AG04449 (cell line): Measurements from ENCODE around the gene MTG2.

Experiments used
- CTCF ChIA-PET: fragments of 350-600 bp; formaldehyde crosslinking; extraction: SDS; loops from one replicate; lab custom pipeline; 2021; ENCODE audit warnings: antibody characterized with exemption; lab: Yijun Ruan, JAX
- POLR2A ChIA-PET: fragments of 400-600, 350-600 bp; formaldehyde crosslinking; extraction: SDS; loops from one replicate; lab custom pipeline; 2020; ENCODE audit warnings: antibody characterized with exemption, inconsistent platforms; lab: Yijun Ruan, JAX
- DNase-seq: peaks from one replicate; pipeline ENCODE4 v3.0.0-alpha.2; 2010; ENCODE audit warnings: low read depth, low spot score
- H3K4me3 ChIP-seq: 2 replicates; pipeline ENCODE4 v1.5.1; 2011; ENCODE audit warnings: low read depth, mild to moderate bottlenecking, control low read depth, low read length
- CTCF ChIP-seq: IDR thresholded peaks from one replicate; pipeline ENCODE4 v1.5.1; 2011; ENCODE audit warnings: mild to moderate bottlenecking, moderate library complexity, low read length, control low read depth, inconsistent platforms; ENCODE audit not compliant: insufficient read depth; ENCODE audit errors: missing control alignments

Gene MTG2

DNA sequence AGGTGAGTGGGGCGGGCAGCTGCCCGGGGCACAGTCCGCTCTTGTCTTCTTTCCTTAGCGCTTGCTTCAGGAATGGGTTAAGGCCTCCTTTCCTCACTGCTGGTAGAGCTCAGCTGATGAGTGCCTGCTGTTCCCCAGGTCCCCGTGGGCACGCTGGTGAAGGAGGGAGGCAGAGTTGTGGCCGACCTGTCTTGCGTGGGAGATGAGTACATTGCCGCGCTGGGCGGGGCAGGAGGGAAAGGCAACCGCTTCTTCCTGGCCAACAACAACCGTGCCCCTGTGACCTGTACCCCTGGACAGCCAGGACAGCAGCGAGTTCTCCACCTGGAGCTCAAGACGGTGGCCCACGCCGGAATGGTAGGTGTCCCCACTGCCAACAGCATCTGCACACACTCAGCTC lies 15.7 kb downstream of the MTG2 start:
- CTCF ChIA-PET = no interaction called here
- no peak for TF ChIP-seq CTCF
- no peak overlapping the region for H3K4me3 ChIP-seq
- DNase-seq = no peak
- POLR2A ChIA-PET = interaction anchor here (0.9 kb wide), 1 partner anchor 11 kb away, joined by 3 read pairs; no protein-coding TSS in a partner anchor

DNA sequence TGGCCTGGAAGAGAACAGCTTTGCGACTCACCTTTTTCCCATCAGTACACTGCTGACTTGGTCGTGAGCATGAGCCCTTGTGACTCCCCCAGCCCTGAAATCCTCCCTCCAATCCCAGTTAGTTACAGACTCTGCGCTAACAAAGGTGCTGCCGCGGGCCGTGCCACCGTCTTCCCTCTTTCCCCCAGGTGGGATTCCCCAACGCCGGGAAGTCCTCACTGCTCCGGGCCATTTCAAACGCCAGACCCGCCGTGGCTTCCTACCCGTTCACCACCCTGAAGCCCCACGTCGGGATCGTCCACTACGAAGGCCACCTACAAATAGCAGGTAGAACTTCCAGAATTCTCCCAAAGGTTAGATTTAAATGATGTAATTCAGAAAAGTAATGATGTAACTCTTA lies 16.1 kb downstream of the MTG2 start:
- no peak overlapping the region for H3K4me3 ChIP-seq
- DNase-seq = no peak
- no peak for TF ChIP-seq CTCF
- POLR2A ChIA-PET = no interaction called here
- CTCF ChIA-PET = no interaction called here

DNA sequence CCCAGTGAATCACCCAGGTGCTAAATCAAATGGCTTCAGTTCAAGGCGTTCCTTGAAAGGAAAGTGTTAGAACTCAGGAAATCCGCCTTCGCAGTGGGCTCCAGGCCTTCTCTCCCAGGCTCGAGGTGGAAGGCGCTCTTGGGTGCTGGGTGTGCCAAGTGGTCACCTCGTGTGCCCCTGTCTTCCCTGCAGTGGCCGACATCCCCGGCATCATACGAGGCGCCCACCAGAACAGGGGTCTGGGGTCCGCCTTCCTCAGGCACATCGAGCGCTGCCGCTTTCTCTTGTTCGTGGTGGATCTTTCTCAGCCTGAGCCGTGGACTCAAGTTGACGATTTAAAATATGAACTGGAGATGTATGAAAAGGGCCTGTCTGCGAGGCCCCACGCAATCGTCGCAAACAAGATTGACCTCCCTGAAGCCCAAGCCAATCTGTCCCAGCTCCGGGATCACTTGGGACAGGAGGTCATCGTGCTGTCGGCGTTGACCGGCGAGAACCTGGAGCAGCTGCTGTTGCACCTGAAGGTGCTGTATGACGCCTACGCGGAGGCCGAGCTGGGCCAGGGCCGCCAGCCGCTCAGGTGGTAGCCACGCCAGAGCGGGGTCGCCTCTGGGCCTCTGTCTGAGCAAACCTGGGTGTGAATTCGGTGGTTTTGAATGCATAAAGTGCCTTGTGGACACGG lies 17.8 kb downstream of the MTG2 start:
- no peak for TF ChIP-seq CTCF
- CTCF ChIA-PET = no interaction called here
- no peak overlapping the region for H3K4me3 ChIP-seq
- POLR2A ChIA-PET = no interaction called here
- DNase-seq = no peak

- POLR2A ChIA-PET = no interaction called here
- TF ChIP-seq CTCF = no peak
- CTCF ChIA-PET = no interaction called here
- H3K4me3 ChIP-seq = no peak overlapping the region
- DNase-seq = no peak
Measured at GRCh38 chr20:62201173-62202082, 18.6 kb downstream of the MTG2 start.

- no peak overlapping the region for H3K4me3 ChIP-seq
- no peak for TF ChIP-seq CTCF
- ChIA-PET POLR2A (no interaction called here), CTCF (no interaction called here)
- DNase-seq = no peak
Measured at GRCh38 chr20:62202083-62202395, 19.2 kb downstream of the MTG2 start.

- POLR2A ChIA-PET = no interaction called here
- no peak for DNase-seq
- no peak for TF ChIP-seq CTCF
- H3K4me3 ChIP-seq = no peak overlapping the region
- CTCF ChIA-PET = interaction anchor here (1.1 kb wide), 1 partner anchor 192 kb away, joined by 3 read pairs; no protein-coding TSS in a partner anchor
Measured at GRCh38 chr20:62202676-62203377, 20.0 kb downstream of the MTG2 start.
